HFFc6 (cell line): Measurements from ENCODE around the gene CADPS2. TPM values are rescaled to one million over a fixed set of nuclear protein-coding genes. Genes with fewer than 3 reads are reported as not detected.

ENCODE experiments used
- DNase-seq: peaks from one replicate; pipeline ENCODE4 v3.0.0-alpha.2; 2018
- H3K27ac Mint-ChIP-seq: 2 replicates; pipeline ENCODE4 v1.8.0; 2020; ENCODE audit warnings: mild to moderate bottlenecking, mixed read lengths
- H3K27me3 Mint-ChIP-seq: 2 replicates; pipeline ENCODE4 v1.8.0; 2021; ENCODE audit warnings: mild to moderate bottlenecking, moderate library complexity, mixed read lengths; ENCODE audit not compliant: insufficient read depth
- H3K36me3 Mint-ChIP-seq: 2 replicates; pipeline ENCODE4 v1.8.0; 2021; ENCODE audit warnings: low read depth, mixed read lengths
- H3K4me1 Mint-ChIP-seq: 2 replicates; pipeline ENCODE4 v1.8.0; 2020; ENCODE audit warnings: low read depth, mixed read lengths
- H3K4me3 Mint-ChIP-seq: 2 replicates; pipeline ENCODE4 v1.8.0; 2020; ENCODE audit warnings: mild to moderate bottlenecking, moderate library complexity, mixed read lengths
- H3K9me3 Mint-ChIP-seq: 2 replicates; pipeline ENCODE4 v1.8.0; 2020; ENCODE audit warnings: mild to moderate bottlenecking, mixed read lengths
- CTCF ChIP-seq: fragments of 200-600 bp; sonication (generic); IDR thresholded peaks from 2 replicates; pipeline ENCODE4 v1.5.0; 2021; ENCODE audit warnings: antibody characterized with exemption, mild to moderate bottlenecking
- total RNA-seq, 6 experiments: library from RNA; stranded (reverse); fragmentation: NEBNext Ultra II Directional; extraction: Animal tissue kit (Norgen Biotek cat#: 25700); gene quantifications; 2 replicates in 1 of 6; 3 replicates in 5 of 6; pipeline ENCODE4 v1.2.3, GENCODE V29; 2021

CADPS2 gene
- total RNA-seq, 6 experiments from 2014 or later = not detected

GRCh38 chr7:122511268-122511667 is 375.0 kb downstream of the CADPS2 start:
- no peaks in the 10 kb centered on the region for H3K27me3 Mint-ChIP-seq
- no peaks in the 10 kb centered on the region for H3K36me3 Mint-ChIP-seq
- no peak overlapping the region for H3K4me3 Mint-ChIP-seq
- H3K4me1 Mint-ChIP-seq = no peaks in the 10 kb centered on the region
- peaks cover 19% of the 10 kb centered on the region for H3K9me3 Mint-ChIP-seq
- no peak for DNase-seq
- H3K27ac Mint-ChIP-seq = no peak overlapping the region
- no peak for TF ChIP-seq CTCF

- Mint-ChIP-seq H3K36me3 (no peaks in the 10 kb centered on the region), H3K4me1 (no peaks in the 10 kb centered on the region), H3K4me3 (no peak overlapping the region), H3K27me3 (no peaks in the 10 kb centered on the region), H3K9me3 (peaks cover 19% of the 10 kb centered on the region; the same call in 1 of the 2 replicates), H3K27ac (no peak overlapping the region)
- no peak for DNase-seq
- no peak for TF ChIP-seq CTCF
Observed at GRCh38 chr7:122507591-122507990, 378.7 kb downstream of the CADPS2 start.

- Mint-ChIP-seq H3K9me3 (peaks cover 11% of the 10 kb centered on the region), H3K27ac (no peak overlapping the region), H3K4me3 (no peak overlapping the region), H3K4me1 (no peaks in the 10 kb centered on the region), H3K36me3 (no peaks in the 10 kb centered on the region), H3K27me3 (peaks cover 2% of the 10 kb centered on the region; the same call in 1 of the 2 replicates)
- TF ChIP-seq CTCF = no peak
- no peak for DNase-seq
Observed at GRCh38 chr7:122492007-122492406, 394.3 kb downstream of the CADPS2 start.

GRCh38 chr7:122488241-122488640 is 398.0 kb downstream of the CADPS2 start:
- H3K4me3 Mint-ChIP-seq = no peak overlapping the region
- DNase-seq = no peak
- no peak overlapping the region for H3K27ac Mint-ChIP-seq
- no peaks in the 10 kb centered on the region for H3K4me1 Mint-ChIP-seq
- H3K36me3 Mint-ChIP-seq = no peaks in the 10 kb centered on the region
- peaks cover 2% of the 10 kb centered on the region; the same call in 1 of the 2 replicates for H3K27me3 Mint-ChIP-seq
- TF ChIP-seq CTCF = no peak
- H3K9me3 Mint-ChIP-seq = peaks cover 30% of the 10 kb centered on the region

GRCh38 chr7:122487131-122487530 is 399.1 kb downstream of the CADPS2 start:
- Mint-ChIP-seq H3K27ac (no peak overlapping the region), H3K4me3 (no peak overlapping the region), H3K9me3 (peaks cover 36% of the 10 kb centered on the region), H3K36me3 (no peaks in the 10 kb centered on the region), H3K27me3 (peaks cover 2% of the 10 kb centered on the region; the same call in 1 of the 2 replicates), H3K4me1 (no peaks in the 10 kb centered on the region)
- no peak for DNase-seq
- no peak for TF ChIP-seq CTCF

GRCh38 chr7:122485856-122486255 is 400.4 kb downstream of the CADPS2 start:
- no peaks in the 10 kb centered on the region for H3K4me1 Mint-ChIP-seq
- no peaks in the 10 kb centered on the region for H3K36me3 Mint-ChIP-seq
- no peak for TF ChIP-seq CTCF
- no peaks in the 10 kb centered on the region for H3K27me3 Mint-ChIP-seq
- DNase-seq = no peak
- H3K27ac Mint-ChIP-seq = no peak overlapping the region
- H3K4me3 Mint-ChIP-seq = no peak overlapping the region
- peaks cover 37% of the 10 kb centered on the region for H3K9me3 Mint-ChIP-seq
